ENCODE data around the gene HSDL2. TPM values are rescaled to one million over a fixed set of nuclear protein-coding genes. Genes with fewer than 3 reads are reported as not detected.

The HSDL2 gene
- total RNA-seq, 1 donor from 2014 or later, result 270 TPM

DNA sequence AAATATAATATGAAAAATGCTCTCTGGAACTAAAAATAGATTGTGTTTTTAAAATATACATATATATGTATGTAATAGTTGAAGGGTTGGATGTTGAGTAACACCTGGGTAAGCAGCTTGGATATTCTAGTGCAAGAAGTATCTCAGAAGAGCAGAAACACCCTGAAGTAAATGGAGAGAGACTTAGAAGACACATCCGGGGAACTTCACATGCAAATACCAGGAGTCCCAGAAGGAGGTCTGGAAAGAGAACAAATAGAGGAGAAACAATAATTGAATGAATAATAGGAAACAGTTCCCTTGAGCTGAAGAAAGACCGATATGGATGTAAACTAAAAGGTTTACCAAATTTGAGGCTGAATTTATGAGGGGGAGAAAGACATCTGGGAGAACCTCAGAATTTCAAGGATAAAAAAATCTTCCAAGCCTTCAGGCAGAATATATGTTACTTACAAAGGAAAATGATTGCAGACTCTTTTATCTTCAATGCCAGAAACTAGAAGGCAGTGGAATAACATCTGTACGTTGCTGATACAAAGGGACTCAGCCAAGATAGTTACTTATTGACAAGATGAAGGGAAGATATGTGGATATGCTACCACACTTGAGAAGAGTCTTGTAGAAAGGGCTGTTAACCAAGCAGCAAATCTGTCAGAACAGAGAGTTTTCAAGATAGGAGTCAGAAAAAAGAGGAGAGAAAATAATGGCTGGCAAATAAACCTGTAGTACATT is 42.7 kb downstream of the HSDL2 start:
- DNase-seq (ENCODE audit: missing footprints) (no peak), ATAC-seq (no peak)
- intact Hi-C loops (cut with DNase I), result no loop called here

DNA sequence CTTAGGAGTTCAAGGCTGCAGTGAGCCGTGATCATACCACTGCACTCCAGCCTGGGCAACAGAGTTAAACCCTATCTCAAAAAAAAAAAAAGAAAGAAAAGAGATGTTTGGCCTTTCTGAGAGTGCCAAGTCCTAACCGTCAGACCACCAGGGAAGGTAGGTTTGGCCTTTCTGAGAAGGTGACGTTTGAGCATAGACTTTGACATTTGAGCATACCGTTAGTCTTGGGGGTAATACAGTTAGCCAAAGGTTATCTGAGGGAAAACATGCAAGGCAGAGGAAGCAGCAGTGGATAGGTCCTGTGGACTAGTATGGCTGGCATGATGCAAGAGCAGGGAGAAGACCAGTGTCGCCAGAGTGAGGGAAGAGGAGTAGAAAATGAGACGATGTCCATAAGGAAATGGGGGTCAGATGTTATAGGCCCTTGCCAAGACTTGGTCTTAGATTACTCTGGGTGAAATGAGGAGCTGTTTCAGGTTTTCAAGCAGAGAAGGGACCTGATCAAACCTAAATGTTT is 50.2 kb downstream of the HSDL2 start:
- no peak for ATAC-seq

DNA sequence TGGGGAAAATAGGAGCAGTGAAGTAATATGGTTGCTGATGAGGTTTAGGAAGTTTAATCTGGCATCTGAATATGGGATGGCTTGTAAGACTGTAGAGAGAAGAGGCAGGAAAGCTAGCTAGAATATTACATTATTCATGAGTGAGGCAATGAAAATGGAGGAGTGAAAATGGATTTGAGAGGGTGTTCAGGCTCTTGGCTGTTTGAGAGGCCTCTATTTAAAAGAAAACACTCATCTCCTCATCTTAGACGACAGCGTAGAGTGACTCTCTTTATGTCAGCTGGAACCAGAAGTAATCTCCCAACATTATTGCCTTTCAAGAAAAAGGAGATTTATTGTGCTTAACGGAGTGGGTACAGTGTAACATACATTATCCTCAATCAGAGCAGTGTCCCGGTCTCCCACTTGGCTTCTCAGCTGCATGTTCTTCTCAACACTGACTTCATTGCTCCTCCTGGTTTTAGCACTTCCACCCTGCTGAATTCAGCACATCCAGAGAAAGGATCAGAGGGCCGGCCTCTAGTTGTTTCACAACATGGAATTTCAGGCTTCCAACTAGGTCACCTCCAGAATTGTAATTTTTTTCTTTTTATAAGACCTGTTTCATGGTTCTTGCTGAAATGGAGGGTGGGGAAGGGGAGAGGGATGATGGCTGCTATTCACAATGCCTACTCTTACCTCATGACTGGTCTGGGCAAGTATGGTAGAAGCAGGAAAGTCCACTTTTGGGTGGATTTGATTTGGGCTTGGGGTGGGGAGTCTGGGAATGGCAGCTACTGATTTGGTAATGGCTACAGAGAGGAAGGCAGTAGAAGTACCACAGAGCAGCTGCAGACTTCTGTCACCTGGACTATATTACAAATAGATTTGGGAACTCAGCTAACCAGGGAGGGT is 53.8 kb downstream of the HSDL2 start:
- intact Hi-C loops (cut with DNase I), result no loop called here
- DNase-seq (ENCODE audit: missing footprints), result no peak
- ATAC-seq, result no peak

More for the DNA sequence above, 50.2 kb downstream of the HSDL2 start:
- no peak for DNase-seq (ENCODE audit: missing footprints)
- intact Hi-C loops (cut with DNase I), result no loop called here

DNA sequence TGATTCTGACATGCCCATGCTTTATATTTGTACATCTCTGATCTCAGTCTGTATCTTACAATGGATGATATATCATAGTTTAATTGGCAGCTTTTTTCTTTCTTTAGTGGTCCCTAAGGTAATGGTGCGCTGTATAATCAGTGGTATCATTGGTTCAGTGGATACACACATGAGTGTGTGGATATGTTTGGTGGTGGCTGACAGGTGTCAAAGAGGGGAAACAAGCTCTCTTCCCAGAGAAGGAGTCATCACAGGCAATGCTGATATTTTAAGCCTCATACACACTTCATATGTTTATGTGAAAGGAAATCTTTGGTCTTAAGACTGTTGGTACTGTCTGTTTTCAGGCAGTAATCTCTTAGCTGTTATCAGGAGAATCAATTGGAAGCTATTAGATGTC is 54.6 kb downstream of the HSDL2 start:
- intact Hi-C loops (cut with DNase I), result no loop called here
- DNase-seq (ENCODE audit: missing footprints), result no peak
- ATAC-seq, result no peak

DNA sequence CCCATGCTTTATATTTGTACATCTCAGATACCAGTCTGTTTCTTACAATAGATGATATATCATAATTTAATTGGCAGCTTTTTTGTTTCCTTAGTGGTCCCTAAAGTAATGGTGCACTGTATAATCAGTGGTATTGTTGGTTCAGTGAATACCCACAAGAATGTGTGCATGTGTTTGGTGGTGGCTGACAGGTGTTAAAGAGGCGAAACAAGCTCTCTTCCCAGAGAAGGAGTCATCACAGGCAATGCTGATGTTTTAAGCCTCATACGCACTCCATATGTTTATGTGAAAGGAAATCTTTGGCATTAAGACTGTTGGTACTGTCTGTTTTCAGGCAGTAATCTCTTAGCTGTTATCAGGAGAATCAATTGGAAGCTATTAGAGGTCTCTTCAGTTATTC is 57.5 kb downstream of the HSDL2 start:
- no peak for DNase-seq (ENCODE audit: missing footprints)
- no peak for ATAC-seq

DNA sequence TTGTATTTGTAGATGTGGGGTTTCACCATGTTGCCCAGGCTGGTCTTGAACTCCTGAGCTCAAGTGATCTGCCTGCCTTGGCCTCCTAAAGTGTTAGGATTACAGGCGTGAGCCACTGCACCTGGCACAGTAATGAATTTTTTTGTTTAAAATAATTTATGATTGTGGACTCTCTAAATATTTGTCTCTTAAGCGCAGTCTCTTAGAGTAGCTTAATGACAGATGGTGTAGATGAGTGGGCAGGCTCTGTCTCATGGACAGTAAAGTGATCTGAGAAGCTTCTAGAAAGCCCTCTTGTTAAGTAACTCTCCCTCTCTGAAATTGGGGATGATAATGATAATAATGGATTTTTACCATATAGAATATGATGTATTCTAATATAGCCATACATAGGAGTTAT is 59.3 kb downstream of the HSDL2 start:
- intact Hi-C loops (cut with DNase I), result no loop called here
- ATAC-seq, result no peak
- DNase-seq (ENCODE audit: missing footprints), result no peak

More for the DNA sequence above, 57.5 kb downstream of the HSDL2 start:
- intact Hi-C loops (cut with DNase I), result no loop called here

GRCh38 chr9:112439825-112440224 is 59.9 kb downstream of the HSDL2 start:
- DNase-seq (ENCODE audit: missing footprints) (no peak), ATAC-seq (no peak)
- intact Hi-C loops (cut with DNase I), result loop anchor here (10.0 kb wide), 1 partner anchor 265 kb away; no protein-coding TSS in a partner anchor

- DNase-seq (ENCODE audit: missing footprints), result no peak
- intact Hi-C loops (cut with DNase I), result loop anchor here (10.0 kb wide), 1 partner anchor 262 kb away; no protein-coding TSS in a partner anchor
- no peak for ATAC-seq
Measured at GRCh38 chr9:112443200-112443599, 63.3 kb downstream of the HSDL2 start.

DNA sequence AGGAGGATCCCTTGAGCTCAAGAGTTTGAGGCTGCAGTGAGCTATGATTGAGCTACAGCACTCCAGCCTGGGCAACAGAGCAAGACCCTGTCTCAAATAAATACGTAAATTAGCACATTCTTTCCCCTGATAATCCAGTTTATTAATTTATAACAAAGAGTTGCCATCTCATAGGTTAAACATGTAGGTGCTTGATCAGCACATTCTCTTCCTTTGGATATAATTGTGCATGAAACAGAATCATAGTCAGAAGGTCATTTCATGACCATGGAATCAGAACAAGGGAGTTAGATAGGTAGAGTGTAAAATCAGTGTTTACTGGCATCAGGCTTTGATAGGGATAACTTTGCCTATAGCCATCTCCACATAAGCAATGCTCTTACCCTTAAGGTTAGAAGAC is 63.7 kb downstream of the HSDL2 start:
- DNase-seq (ENCODE audit: missing footprints) (no peak), ATAC-seq (no peak)
- intact Hi-C loops (cut with DNase I), result loop anchor here (10.0 kb wide), 1 partner anchor 261 kb away; no protein-coding TSS in a partner anchor

DNA sequence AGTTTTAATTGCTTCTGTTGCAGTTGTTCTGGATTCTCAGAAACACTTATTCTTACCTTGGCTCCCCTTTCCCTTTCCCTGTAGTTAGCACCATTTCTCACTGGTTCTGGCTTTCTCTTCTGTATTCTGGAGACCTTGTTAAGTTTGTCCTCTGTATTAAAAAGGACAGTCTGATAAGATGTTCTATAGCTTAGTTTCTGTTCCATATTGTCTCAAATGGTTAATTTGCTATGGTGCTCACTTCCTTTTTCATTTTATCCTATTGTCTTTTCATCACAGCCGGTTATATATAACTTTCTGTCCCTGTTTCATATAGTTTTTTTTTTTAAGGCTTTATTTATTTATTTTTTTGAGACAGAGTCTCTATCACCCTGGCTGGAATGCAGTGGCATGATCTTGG is 65.3 kb downstream of the HSDL2 start:
- no peak for DNase-seq (ENCODE audit: missing footprints)
- ATAC-seq, result no peak
- intact Hi-C loops (cut with DNase I), result loop anchor here (10.0 kb wide), 1 partner anchor 260 kb away; no protein-coding TSS in a partner anchor

DNA sequence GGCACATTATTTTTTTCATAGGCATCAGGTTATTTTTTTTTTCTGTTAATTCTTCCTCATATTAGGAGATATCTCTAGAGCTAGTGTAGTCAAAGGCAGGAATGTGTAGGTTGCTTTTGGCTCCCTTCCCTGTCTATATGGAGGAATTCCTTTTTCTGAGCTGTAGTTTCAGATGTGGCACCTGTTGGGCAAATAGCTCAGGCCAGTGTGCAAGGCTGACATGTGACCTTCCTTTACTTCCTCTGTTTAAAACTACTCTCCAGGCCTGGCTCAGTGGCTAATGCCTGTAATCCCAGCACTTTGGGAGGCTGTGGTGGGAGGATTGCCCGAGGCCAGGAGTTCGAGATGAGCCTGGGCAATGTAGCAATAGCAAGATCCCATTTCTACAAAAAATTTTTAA is 66.2 kb downstream of the HSDL2 start:
- intact Hi-C loops (cut with DNase I), result loop anchor here (10.0 kb wide), 1 partner anchor 259 kb away; no protein-coding TSS in a partner anchor
- DNase-seq (ENCODE audit: missing footprints) (no peak), ATAC-seq (no peak)

DNA sequence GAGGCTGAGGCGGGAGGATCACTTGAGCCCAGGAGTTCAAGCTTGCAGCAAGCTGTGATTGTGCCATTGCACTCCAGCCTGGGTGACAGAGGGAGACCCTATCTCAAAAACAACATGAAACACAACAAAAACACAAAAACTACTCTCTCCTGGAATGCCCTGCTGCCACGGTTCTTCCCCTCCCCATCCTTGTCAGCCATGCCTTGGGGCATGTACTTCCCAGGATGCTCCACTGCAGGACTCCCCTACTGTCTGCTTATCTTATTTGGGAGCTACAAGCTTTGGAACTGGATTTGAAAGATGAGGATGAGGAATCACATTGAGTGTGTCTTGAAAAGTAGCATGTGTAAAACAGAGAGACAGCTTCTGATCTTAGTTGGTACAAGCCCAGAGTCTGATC is 66.6 kb downstream of the HSDL2 start:
- no peak for ATAC-seq
- intact Hi-C loops (cut with DNase I), result loop anchor here (10.0 kb wide), 1 partner anchor 258 kb away; no protein-coding TSS in a partner anchor

DNA sequence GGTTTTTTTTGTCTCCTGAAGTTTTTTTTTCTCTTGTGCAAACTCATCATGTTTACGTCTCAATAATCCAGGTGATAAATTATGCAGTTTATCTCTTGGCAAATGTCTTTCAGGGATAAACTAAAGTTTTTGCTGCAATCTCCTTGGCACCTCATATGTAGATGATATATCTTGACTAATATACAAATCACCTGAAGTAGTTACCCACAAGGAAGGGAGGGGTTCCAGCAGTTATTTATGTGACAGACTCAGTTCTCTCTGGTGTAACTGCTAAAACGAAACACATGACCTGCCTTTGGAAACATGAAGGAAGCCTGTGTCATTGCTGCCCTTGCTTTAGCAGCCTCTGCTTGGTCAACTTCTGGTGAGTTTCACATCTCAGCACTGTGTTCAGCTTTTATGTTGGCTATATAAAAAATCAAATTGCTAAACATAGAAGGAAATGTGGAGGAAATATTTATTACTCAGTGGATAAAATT is 67.4 kb downstream of the HSDL2 start:
- no peak for DNase-seq (ENCODE audit: missing footprints)
- ATAC-seq, result peak; percentile 50
- intact Hi-C loops (cut with DNase I), result loop anchor here (10.0 kb wide), 1 partner anchor 257 kb away; no protein-coding TSS in a partner anchor

More for the DNA sequence above, 66.6 kb downstream of the HSDL2 start:
- DNase-seq (ENCODE audit: missing footprints), result no peak

DNA sequence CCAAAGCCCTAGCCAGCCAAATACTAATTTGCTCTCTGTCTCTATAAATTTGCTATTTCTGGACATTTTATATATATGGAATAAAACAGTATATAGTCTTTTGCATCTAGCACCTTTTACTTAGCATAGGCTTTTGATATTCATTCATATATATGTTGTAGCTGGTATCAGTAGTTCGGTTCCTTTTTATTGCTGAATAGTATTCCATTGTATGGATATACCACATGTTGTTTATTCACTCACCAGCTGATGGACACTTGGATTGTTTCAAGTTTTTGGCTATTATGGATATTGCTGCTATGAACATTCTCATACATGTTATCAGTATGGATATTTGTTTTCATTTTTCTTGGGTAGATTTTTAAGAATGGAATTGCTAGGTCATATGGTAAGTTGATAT is 82.9 kb downstream of the HSDL2 start:
- DNase-seq (ENCODE audit: missing footprints) (no peak), ATAC-seq (no peak)
- intact Hi-C loops (cut with DNase I), result no loop called here

DNA sequence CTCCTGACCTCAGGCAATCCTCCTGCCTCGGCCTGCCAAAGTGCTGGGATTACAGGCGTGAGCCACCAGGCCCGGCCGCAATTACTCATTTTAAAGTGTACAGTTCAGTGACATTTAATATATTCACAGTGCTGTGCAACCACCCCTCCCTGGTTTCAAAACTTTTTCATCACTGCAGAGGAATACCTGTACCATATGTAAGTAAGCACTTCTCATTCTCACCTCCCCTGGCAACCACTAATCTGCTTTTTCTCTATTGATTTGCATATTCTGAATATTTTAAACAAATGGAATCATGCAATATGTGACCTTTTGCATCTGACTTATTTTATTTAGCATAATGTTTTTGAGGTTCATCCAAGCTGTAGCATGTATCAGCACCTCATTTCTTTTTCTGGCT is 85.4 kb downstream of the HSDL2 start:
- no peak for DNase-seq (ENCODE audit: missing footprints)
- intact Hi-C loops (cut with DNase I), result no loop called here
- ATAC-seq, result no peak

DNA sequence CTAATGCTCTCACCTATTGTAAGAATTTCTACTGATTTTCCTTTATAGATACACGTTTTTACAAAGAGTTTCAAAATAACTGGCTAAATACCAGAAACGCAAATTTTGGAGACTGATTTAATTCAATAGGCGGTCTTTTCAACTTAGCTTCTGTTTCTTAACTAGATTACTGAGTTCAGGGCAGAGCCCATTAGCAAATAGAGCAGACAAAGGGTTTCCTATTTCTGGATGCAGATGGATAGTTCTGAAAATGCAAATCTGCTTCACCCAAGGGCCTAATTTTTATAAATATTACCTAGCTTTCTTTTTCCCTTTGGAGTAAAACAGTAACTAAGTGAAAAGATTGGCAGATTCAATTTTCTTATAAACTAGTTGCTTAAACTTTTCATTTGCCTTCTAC is 93.1 kb downstream of the HSDL2 start:
- no peak for ATAC-seq
- intact Hi-C loops (cut with DNase I), result loop anchor here (10.0 kb wide), 1 partner anchor 232 kb away; no protein-coding TSS in a partner anchor

GRCh38 chr9:112473986-112474385 is 94.1 kb downstream of the HSDL2 start:
- DNase-seq (ENCODE audit: missing footprints) (no peak), ATAC-seq (no peak)
- intact Hi-C loops (cut with DNase I), result loop anchor here (10.0 kb wide), 1 partner anchor 231 kb away; no protein-coding TSS in a partner anchor

More for the DNA sequence above, 93.1 kb downstream of the HSDL2 start:
- DNase-seq (ENCODE audit: missing footprints), result no peak

GRCh38 chr9:112475318-112475717 is 95.4 kb downstream of the HSDL2 start:
- ATAC-seq (no peak), DNase-seq (ENCODE audit: missing footprints) (no peak)
- intact Hi-C loops (cut with DNase I), result loop anchor here (10.0 kb wide), 1 partner anchor 229 kb away; no protein-coding TSS in a partner anchor

DNA sequence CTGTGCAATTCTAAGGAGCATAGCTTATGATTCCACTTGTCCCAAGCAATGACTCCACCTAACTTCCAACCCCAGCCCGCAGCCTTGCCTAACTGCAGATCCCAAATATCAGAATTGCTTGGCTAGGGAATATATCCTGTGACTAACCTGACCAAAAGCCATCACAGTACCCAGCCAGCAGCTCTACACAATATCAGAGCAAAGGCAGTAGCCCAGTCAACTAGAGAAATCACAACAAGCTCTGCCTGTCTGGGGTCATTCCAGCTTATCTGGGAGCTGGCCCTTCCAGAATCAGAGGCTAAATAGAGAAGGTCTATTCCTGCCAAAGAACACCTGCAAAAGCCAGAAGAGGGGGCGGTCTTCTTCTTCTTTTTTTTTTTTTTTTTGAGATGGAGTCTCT is 97.4 kb downstream of the HSDL2 start:
- ATAC-seq (peak; percentile 90), DNase-seq (ENCODE audit: missing footprints) (no peak)
- intact Hi-C loops (cut with DNase I), result loop anchor here (10.0 kb wide), 1 partner anchor 227 kb away; no protein-coding TSS in a partner anchor

Measured in Right ventricle myocardium inferior (tissue), 1 donor.